CD14-positive monocyte (primary cell): ENCODE results near the gene PRKAR1B. TPM values are rescaled to one million over a fixed set of nuclear protein-coding genes. Genes with fewer than 3 reads are reported as not detected.

ENCODE experiments used
- DNase-seq, 3 donors: peaks; one replicate each; pipeline ENCODE4 v3.0.0-alpha.2; 2011 to 2022
- H2AFZ ChIP-seq: 2 replicates; pipeline ENCODE4 v1.6.0; 2012; ENCODE audit warnings: mild to moderate bottlenecking, low read depth, low read length, inconsistent platforms; ENCODE audit not compliant: insufficient read depth, poor library complexity, severe bottlenecking
- H3K27ac ChIP-seq, 2 donors: 1 replicate in 1 of 2; 2 replicates in 1 of 2; pipeline ENCODE4 v1.5.1; 2012 to 2013; ENCODE audit warnings: low read length in 2 of 2, control low read depth in 1 of 2, inconsistent platforms in 1 of 2, low read depth in 1 of 2, mild to moderate bottlenecking in 1 of 2
- H3K27me3 ChIP-seq, 2 donors: one replicate each; pipeline versions ENCODE4 v1.6.0 to v1.6.1; 2011 to 2013; ENCODE audit warnings: low read length in 2 of 2; ENCODE audit not compliant: control insufficient read depth in 2 of 2, insufficient read depth in 2 of 2
- H3K36me3 ChIP-seq, 2 donors: replicated peaks in 1 of 2; 1 replicate in 1 of 2; 2 replicates in 1 of 2; pipeline versions ENCODE4 v1.5.1 to v1.6.1; 2012 to 2013; ENCODE audit warnings: low read length in 2 of 2, control low read depth in 1 of 2, inconsistent platforms in 1 of 2, mild to moderate bottlenecking in 1 of 2; ENCODE audit not compliant: insufficient read depth in 2 of 2, control insufficient read depth in 1 of 2
- H3K4me1 ChIP-seq, 2 donors: 1 replicate in 1 of 2; 2 replicates in 1 of 2; pipeline versions ENCODE4 v1.5.1 to v1.6.1; 2012 to 2013; ENCODE audit warnings: low read length in 2 of 2, control low read depth in 1 of 2, inconsistent platforms in 1 of 2, mild to moderate bottlenecking in 1 of 2, moderate library complexity in 1 of 2; ENCODE audit not compliant: insufficient read depth in 2 of 2, control insufficient read depth in 1 of 2
- H3K4me2 ChIP-seq: replicated peaks from 2 replicates; pipeline ENCODE3; 2012; ENCODE audit warnings: low read length, moderate library complexity, mild to moderate bottlenecking; ENCODE audit not compliant: poor library complexity, severe bottlenecking; ENCODE audit errors: extremely low read depth
- H3K4me3 ChIP-seq, 3 experiments: fragments of 200-600 bp in 1 of 3; sonication (generic) in 1 of 3; replicated peaks in 1 of 3; 1 replicate in 2 of 3; 2 replicates in 1 of 3; pipeline ENCODE4 v1.5.1; 2011 to 2013; ENCODE audit warnings: low read length in 3 of 3, mild to moderate bottlenecking in 3 of 3, control low read depth in 2 of 3, low read depth in 2 of 3, inconsistent platforms in 1 of 3, moderate library complexity in 1 of 3
- H3K79me2 ChIP-seq: 2 replicates; pipeline ENCODE4 v1.6.0; 2012; ENCODE audit warnings: mild to moderate bottlenecking, control low read depth, inconsistent platforms, low read length, moderate library complexity; ENCODE audit not compliant: insufficient read depth
- H3K9ac ChIP-seq: 2 replicates; pipeline ENCODE4 v1.6.0; 2017; ENCODE audit warnings: low read length, mild to moderate bottlenecking; ENCODE audit not compliant: insufficient read depth, poor library complexity, severe bottlenecking
- H3K9me3 ChIP-seq, 2 donors: replicated peaks in 1 of 2; 1 replicate in 1 of 2; 2 replicates in 1 of 2; pipeline versions ENCODE4 v1.5.1 to v1.6.1; 2012 to 2013; ENCODE audit warnings: low read length in 2 of 2, control low read depth in 1 of 2; ENCODE audit not compliant: control insufficient read depth in 1 of 2, insufficient read depth in 1 of 2
- H4K20me1 ChIP-seq: 2 replicates; pipeline ENCODE4 v1.6.0; 2012; ENCODE audit warnings: mild to moderate bottlenecking, low read length, control low read depth, moderate library complexity; ENCODE audit not compliant: insufficient read depth
- H3K27ac Mint-ChIP-seq, 7 donors: one replicate each; pipeline ENCODE4 v1.8.0; 2020; ENCODE audit warnings: mild to moderate bottlenecking in 7 of 7, mixed read lengths in 7 of 7, moderate library complexity in 6 of 7, inconsistent platforms in 2 of 7
- H3K27me3 Mint-ChIP-seq, 3 donors: one replicate each; pipeline ENCODE4 v1.8.0; 2021 to 2022; ENCODE audit warnings: low read depth in 3 of 3, mild to moderate bottlenecking in 3 of 3, mixed read lengths in 3 of 3, moderate library complexity in 3 of 3, inconsistent platforms in 1 of 3
- H3K36me3 Mint-ChIP-seq, 2 donors: one replicate each; pipeline ENCODE4 v1.8.0; 2020; ENCODE audit warnings: mixed read lengths in 2 of 2, inconsistent platforms in 1 of 2, mild to moderate bottlenecking in 1 of 2
- H3K4me1 Mint-ChIP-seq: one replicate; pipeline ENCODE4 v1.8.0; 2020; ENCODE audit warnings: mild to moderate bottlenecking, mixed read lengths
- H3K4me3 Mint-ChIP-seq, 2 donors: one replicate each; pipeline ENCODE4 v1.8.0; 2020; ENCODE audit warnings: mild to moderate bottlenecking in 2 of 2, mixed read lengths in 2 of 2, moderate library complexity in 1 of 2
- H3K9me3 Mint-ChIP-seq, 7 donors: one replicate each; pipeline ENCODE4 v1.8.0; 2020 to 2022; ENCODE audit warnings: mixed read lengths in 7 of 7, mild to moderate bottlenecking in 6 of 7, moderate library complexity in 6 of 7, inconsistent platforms in 2 of 7
- CTCF ChIP-seq: fragments of 200-600 bp; IDR thresholded peaks from one replicate; pipeline ENCODE4 v1.8.0; 2022; ENCODE audit warnings: antibody characterized with exemption, mild to moderate bottlenecking
- WGBS: methylation state at CpG from one replicate; pipeline ENCODE4 v1.1.5; 2013; ENCODE audit warnings: missing lambda C conversion rate; ENCODE audit not compliant: insufficient coverage; 5-methylcytosine and 5-hydroxymethylcytosine counted together
- intact Hi-C, 2 donors: fragments of 100-400 bp; cut with micrococcal nuclease; formaldehyde crosslinking; loops; one replicate each; pipeline versions ENCODE4 v1.15.0 to v1.15.1; 2023
- polyA plus RNA-seq, 3 donors: library from polyadenylated mRNA; depleted of rRNA in 1 of 3; unstranded in 2 of 3; stranded (reverse) in 1 of 3; fragments of 300-500 nt in 2 of 3; fragments of >200 nt in 1 of 3; fragmentation: Illumina TruSeq in 2 of 3; gene quantifications; 1 replicate in 2 of 3; 2 replicates in 1 of 3; pipeline ENCODE4 v1.2.3, GENCODE V29; 2012 to 2021

PRKAR1B gene
- polyA plus RNA-seq, 3 donors: 0.94 to 2.1 (median 1.1) TPM

DNA sequence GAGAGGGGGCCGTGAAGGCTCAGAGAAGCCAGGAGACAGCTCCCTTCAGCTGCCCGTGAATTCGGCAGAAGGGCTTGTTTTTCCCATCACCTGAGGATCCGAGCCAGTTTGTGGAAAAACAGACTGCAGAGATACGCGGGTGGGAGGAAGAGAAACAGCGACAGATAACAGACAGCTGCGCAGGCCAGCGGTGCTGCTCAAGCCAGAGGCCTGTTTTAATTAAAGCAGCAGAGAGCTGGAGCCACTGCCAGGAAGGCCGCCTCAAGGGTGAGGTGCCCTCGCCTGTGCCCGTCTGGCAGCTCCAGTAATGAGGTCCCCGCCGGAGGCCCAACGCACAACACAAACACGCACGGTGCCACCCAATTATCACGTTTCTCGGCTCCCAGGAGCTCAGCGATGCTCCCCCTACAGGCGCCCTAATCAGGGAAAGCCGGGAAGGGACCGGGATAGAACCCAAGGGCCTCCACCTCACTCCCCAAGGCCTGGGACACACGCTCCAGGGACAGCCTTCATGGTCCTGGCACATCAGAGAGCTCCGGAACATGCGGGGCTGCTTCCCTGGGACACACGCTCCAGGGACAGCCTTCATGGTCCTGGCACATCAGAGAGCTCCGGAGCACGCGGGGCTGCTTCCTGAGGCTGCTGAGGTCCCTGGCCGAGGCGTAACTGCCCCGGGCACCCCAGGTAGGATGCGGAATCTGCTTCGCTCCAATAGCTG, 61.2 kb downstream of the PRKAR1B start:
- Histone ChIP-seq H3K27ac (no peak overlapping the region), H3K9me3 (no peaks in the 10 kb centered on the region), H2AFZ (no peak overlapping the region), H3K36me3 (no peaks in the 10 kb centered on the region), H3K79me2 (no peaks in the 10 kb centered on the region), H3K4me2 (no peak overlapping the region), H3K27me3 (no peaks in the 10 kb centered on the region), H3K4me1 (no peaks in the 10 kb centered on the region), H4K20me1 (no peaks in the 10 kb centered on the region), H3K4me3 (no peak overlapping the region), H3K9ac (no peak overlapping the region)
- WGBS: 96% methylated on average over 28 of the region's 35 CpGs
- H3K36me3 Mint-ChIP-seq: no peaks in the 10 kb centered on the region
- H3K4me3 Mint-ChIP-seq: no peak overlapping the region
- H3K9me3 Mint-ChIP-seq: peaks cover 0 to 8% (median 6%) of the 10 kb centered on the region in 7 donors
- intact Hi-C loops: no loop called here
- TF ChIP-seq CTCF: no peak
- H3K27me3 Mint-ChIP-seq: peaks cover 0 to 7% (median 0%) of the 10 kb centered on the region in 3 donors
- DNase-seq: no peak
- no peak overlapping the region for H3K27ac Mint-ChIP-seq
- H3K4me1 Mint-ChIP-seq: no peaks in the 10 kb centered on the region

- Histone ChIP-seq H3K9me3 (no peaks in the 10 kb centered on the region), H2AFZ (no peak overlapping the region), H3K4me2 (no peak overlapping the region), H4K20me1 (no peaks in the 10 kb centered on the region), H3K9ac (no peak overlapping the region), H3K79me2 (no peaks in the 10 kb centered on the region), H3K4me3 (no peak overlapping the region), H3K4me1 (no peaks in the 10 kb centered on the region), H3K36me3 (no peaks in the 10 kb centered on the region), H3K27ac (no peak overlapping the region), H3K27me3 (no peaks in the 10 kb centered on the region)
- WGBS: 93% methylated on average over 19 of the region's 20 CpGs
- H3K27ac Mint-ChIP-seq: no peak overlapping the region
- intact Hi-C loops: no loop called here
- TF ChIP-seq CTCF: no peak
- peaks cover 0 to 7% (median 0%) of the 10 kb centered on the region in 3 donors for H3K27me3 Mint-ChIP-seq
- H3K9me3 Mint-ChIP-seq: peaks cover 0 to 8% (median 6%) of the 10 kb centered on the region in 7 donors
- no peaks in the 10 kb centered on the region for H3K4me1 Mint-ChIP-seq
- no peak overlapping the region for H3K4me3 Mint-ChIP-seq
- no peak for DNase-seq
- no peaks in the 10 kb centered on the region for H3K36me3 Mint-ChIP-seq
Observed at GRCh38 chr7:664997-665735, 61.9 kb downstream of the PRKAR1B start.
